Keratinocyte (primary cell): Measurements from ENCODE around the gene DGKI. TPM values are rescaled to one million over a fixed set of nuclear protein-coding genes. Genes with fewer than 3 reads are reported as not detected.

Experiments
- DNase-seq: peaks from one replicate; pipeline ENCODE4 v3.0.0-alpha.2; 2011; ENCODE audit warnings: low read depth, missing footprints, low spot score
- FAIRE-seq: peaks from 2 replicates; lab custom pipeline; 2011; peaks lifted over from hg19 to GRCh38; lab: Jason Lieb, UNC
- H2AFZ ChIP-seq: 2 replicates; pipeline ENCODE4 v1.6.0; 2012; ENCODE audit warnings: low read length, control low read depth, inconsistent platforms; ENCODE audit not compliant: control insufficient read depth
- H3K27ac ChIP-seq: 2 replicates; pipeline ENCODE4 v1.5.1; 2011; ENCODE audit warnings: low read length; ENCODE audit not compliant: control insufficient read depth, insufficient read depth
- H3K27me3 ChIP-seq: 3 replicates; pipeline ENCODE4 v1.6.0; 2011; ENCODE audit warnings: low read length; ENCODE audit not compliant: control insufficient read depth, insufficient read depth; ENCODE audit errors: extremely low read depth
- H3K36me3 ChIP-seq, 2 experiments: 2 replicates in 1 of 2; 3 replicates in 1 of 2; pipeline ENCODE4 v1.5.1; 2011; ENCODE audit warnings: low read length in 2 of 2, mild to moderate bottlenecking in 1 of 2; ENCODE audit not compliant: control insufficient read depth in 2 of 2, insufficient read depth in 2 of 2; ENCODE audit errors: extremely low read depth in 1 of 2
- H3K4me1 ChIP-seq: 3 replicates; pipeline ENCODE4 v1.5.1; 2011; ENCODE audit warnings: low read length; ENCODE audit not compliant: control insufficient read depth, insufficient read depth; ENCODE audit errors: extremely low read depth
- H3K4me2 ChIP-seq: 3 replicates; pipeline ENCODE4 v1.6.0; 2011; ENCODE audit warnings: low read depth, low read length; ENCODE audit not compliant: control insufficient read depth, insufficient read depth; ENCODE audit errors: extremely low read depth
- H3K4me3 ChIP-seq, 3 experiments: fragments of 200-600 bp in 1 of 3; sonication (generic) in 1 of 3; 2 replicates in 2 of 3; 3 replicates in 1 of 3; pipeline ENCODE4 v1.5.1; 2011 to 2016; ENCODE audit warnings: low read length in 3 of 3, mild to moderate bottlenecking in 3 of 3, control low read depth in 2 of 3, inconsistent platforms in 1 of 3, low read depth in 1 of 3, mixed read lengths in 1 of 3, mixed run types in 1 of 3, moderate library complexity in 1 of 3; ENCODE audit not compliant: control insufficient read depth in 2 of 3, insufficient read depth in 2 of 3; ENCODE audit errors: extremely low read depth in 1 of 3
- H3K79me2 ChIP-seq: 2 replicates; pipeline ENCODE4 v1.6.0; 2012; ENCODE audit warnings: low read length; ENCODE audit not compliant: control insufficient read depth, insufficient read depth
- H3K9ac ChIP-seq: 3 replicates; pipeline ENCODE4 v1.6.0; 2011; ENCODE audit warnings: low read length; ENCODE audit not compliant: control insufficient read depth, insufficient read depth; ENCODE audit errors: extremely low read depth
- H3K9me1 ChIP-seq: 3 replicates; pipeline ENCODE4 v1.6.0; 2011; ENCODE audit warnings: low read length; ENCODE audit not compliant: control insufficient read depth, insufficient read depth; ENCODE audit errors: extremely low read depth
- H3K9me3 ChIP-seq: 2 replicates; pipeline ENCODE4 v1.5.1; 2012; ENCODE audit warnings: low read depth, low read length; ENCODE audit not compliant: control insufficient read depth
- H4K20me1 ChIP-seq: 3 replicates; pipeline ENCODE4 v1.6.0; 2011; ENCODE audit warnings: low read length; ENCODE audit not compliant: control insufficient read depth, insufficient read depth; ENCODE audit errors: extremely low read depth
- CTCF ChIP-seq, 3 experiments: IDR thresholded peaks in 1 of 3; conservative IDR thresholded peaks in 1 of 3; optimal IDR thresholded peaks in 1 of 3; 2 replicates in 2 of 3; 3 replicates in 1 of 3; pipeline versions ENCODE3 to v1.5.1; 2011; ENCODE audit warnings: low read length in 3 of 3, mild to moderate bottlenecking in 3 of 3, moderate library complexity in 2 of 3, control low read depth in 1 of 3, inconsistent platforms in 1 of 3; ENCODE audit not compliant: insufficient read depth in 2 of 3; ENCODE audit errors: extremely low read depth in 1 of 3
- EZH2 ChIP-seq: IDR thresholded peaks from one replicate; pipeline ENCODE4 v1.6.1; 2012; ENCODE audit warnings: inconsistent platforms, mild to moderate bottlenecking, low read length, moderate library complexity
- dilution Hi-C: fragments of 300-500 bp; cut with MboI; formaldehyde crosslinking; loops from one replicate; pipeline ENCODE4 v1.7.0; 2020; ENCODE audit warnings: low sequenced_read_pairs; ENCODE audit not compliant: extremely low pct_ligation_motif_present
- polyA plus RNA-seq, 5 experiments: library from polyadenylated mRNA; depleted of rRNA in 3 of 5; stranded (reverse) in 3 of 5; stranded (forward) in 1 of 5; unstranded in 1 of 5; fragments of >200 nt; gene quantifications; 1 replicate in 1 of 5; 2 replicates in 3 of 5; 3 replicates in 1 of 5; pipeline versions ENCODE4 v1.2.1 to v1.2.3, GENCODE V29; 2011 to 2012; ENCODE audit warnings: missing spikeins in 2 of 5, low read depth in 1 of 5, low replicate concordance in 1 of 5

The DGKI gene
- polyA plus RNA-seq, 1 donor (not counting 4 experiments of a cell fraction or from before 2014, with no cell fraction given) = 0.14 TPM

- H3K27me3 ChIP-seq = no peaks in the 10 kb centered on the region
- dilution Hi-C loops = no loop called here
- no peak for DNase-seq
These were observed 152.4 kb downstream of the DGKI start for GRCh38 chr7:137694405-137694804.

GRCh38 chr7:137692399-137692798 is 154.4 kb downstream of the DGKI start:
- H3K9me1 ChIP-seq = no peaks in the 10 kb centered on the region
- H4K20me1 ChIP-seq = no peaks in the 10 kb centered on the region
- no peak overlapping the region for H3K9ac ChIP-seq
- no peak overlapping the region for H2AFZ ChIP-seq
- FAIRE-seq (no peak), DNase-seq (no peak)
- H3K4me1 ChIP-seq = no peaks in the 10 kb centered on the region
- H3K27ac ChIP-seq = no peak overlapping the region
- no peak overlapping the region for H3K4me3 ChIP-seq
- H3K27me3 ChIP-seq = no peaks in the 10 kb centered on the region
- dilution Hi-C loops = no loop called here
- no peak for TF ChIP-seq EZH2
- no peak for TF ChIP-seq CTCF (optimal IDR thresholded peaks at IDR 0.05 in 1 of 3, IDR thresholded peaks at IDR 0.05 in 1 of 3, conservative IDR thresholded peaks at IDR 0.05 in 1 of 3; ENCODE audit: extremely low read depth in 1 of 3, insufficient read depth in 2 of 3, low read length in 3 of 3)
- no peaks in the 10 kb centered on the region for H3K36me3 ChIP-seq
- no peaks in the 10 kb centered on the region for H3K79me2 ChIP-seq
- no peaks in the 10 kb centered on the region for H3K9me3 ChIP-seq
- H3K4me2 ChIP-seq = no peak overlapping the region

More at GRCh38 chr7:137694405-137694804, 152.4 kb downstream of the DGKI start:
- Histone ChIP-seq H3K4me1 (no peaks in the 10 kb centered on the region), H3K4me2 (no peak overlapping the region), H3K9me1 (no peaks in the 10 kb centered on the region), H3K79me2 (no peaks in the 10 kb centered on the region), H3K9ac (no peak overlapping the region), H4K20me1 (no peaks in the 10 kb centered on the region), H3K4me3 (no peak overlapping the region), H3K27ac (no peak overlapping the region), H3K9me3 (no peaks in the 10 kb centered on the region), H2AFZ (no peak overlapping the region), H3K36me3 (no peaks in the 10 kb centered on the region)
- TF ChIP-seq EZH2 = no peak
- TF ChIP-seq CTCF (optimal IDR thresholded peaks at IDR 0.05 in 1 of 3, IDR thresholded peaks at IDR 0.05 in 1 of 3, conservative IDR thresholded peaks at IDR 0.05 in 1 of 3; ENCODE audit: extremely low read depth in 1 of 3, insufficient read depth in 2 of 3, low read length in 3 of 3) = no peak
- no peak for FAIRE-seq
